HEK293T (cell line): Measurements from ENCODE around the gene TSTD2.
"Not testable (repeated sequence)": the region's sequence is repeated elsewhere in the genome, so short reads cannot be mapped to it uniquely, and the experiment has no call there.

Experiments used
- CTCF ChIA-PET: fragments of 350-600 bp; formaldehyde crosslinking; extraction: SDS; loops from one replicate; lab custom pipeline; 2021; ENCODE audit warnings: antibody characterized with exemption, inconsistent platforms; lab: Yijun Ruan, JAX
- POLR2A ChIA-PET: fragments of 350-600 bp; formaldehyde crosslinking; extraction: SDS; loops from one replicate; lab custom pipeline; 2020; ENCODE audit warnings: antibody characterized with exemption, inconsistent platforms; lab: Yijun Ruan, JAX
- DNase-seq: peaks from one replicate; pipeline ENCODE4 v3.0.0; 2012; ENCODE audit warnings: mixed read lengths; ENCODE audit errors: extremely low spot score
- ARNT ChIP-seq: fragments of 450-650 bp; IDR thresholded peaks from 2 replicates; pipeline ENCODE4 v1.6.1; 2017; ENCODE audit warnings: mild to moderate bottlenecking
- BHLHE40 ChIP-seq: fragments of 450-650 bp; IDR thresholded peaks from 2 replicates; pipeline ENCODE4 v1.6.1; 2016; ENCODE audit warnings: mild to moderate bottlenecking, moderate library complexity, borderline replicate concordance
- CTBP1 ChIP-seq: fragments of 450-650 bp; IDR thresholded peaks from 2 replicates; pipeline ENCODE4 v1.6.1; 2016; ENCODE audit warnings: borderline replicate concordance
- ELF4 ChIP-seq: fragments of 450-650 bp; IDR thresholded peaks from 2 replicates; pipeline ENCODE4 v1.6.1; 2017; ENCODE audit warnings: antibody characterized with exemption
- FOXA1 ChIP-seq: fragments of 450-650 bp; IDR thresholded peaks from 2 replicates; pipeline ENCODE4 v1.6.1; 2016; ENCODE audit warnings: mild to moderate bottlenecking
- FOXK2 ChIP-seq: fragments of 450-650 bp; IDR thresholded peaks from 2 replicates; pipeline ENCODE4 v1.6.1; 2016; ENCODE audit warnings: mild to moderate bottlenecking
- FOXM1 ChIP-seq: fragments of 450-650 bp; IDR thresholded peaks from 2 replicates; pipeline ENCODE4 v1.6.1; 2017; ENCODE audit warnings: mild to moderate bottlenecking, borderline replicate concordance
- HDGF ChIP-seq: fragments of 450-650 bp; IDR thresholded peaks from 2 replicates; pipeline ENCODE4 v1.6.1; 2017; ENCODE audit warnings: antibody characterized with exemption, borderline replicate concordance
- L3MBTL2 ChIP-seq: fragments of 450-650 bp; conservative IDR thresholded peaks from 2 replicates; pipeline ENCODE4 v1.6.1; 2016; ENCODE audit warnings: mild to moderate bottlenecking
- LEF1 ChIP-seq: fragments of 450-650 bp; IDR thresholded peaks from 2 replicates; pipeline ENCODE4 v1.6.1; 2017; ENCODE audit warnings: mild to moderate bottlenecking, borderline replicate concordance
- NFRKB ChIP-seq: fragments of 450-650 bp; IDR thresholded peaks from 2 replicates; pipeline ENCODE4 v1.6.1; 2016; ENCODE audit warnings: mild to moderate bottlenecking, moderate library complexity
- SP1 ChIP-seq: fragments of 450-650 bp; IDR thresholded peaks from 2 replicates; pipeline ENCODE4 v1.6.1; 2017
- SUZ12 ChIP-seq: fragments of 450-650 bp; IDR thresholded peaks from 2 replicates; pipeline ENCODE4 v1.6.1; 2016; ENCODE audit warnings: mild to moderate bottlenecking
- TARDBP ChIP-seq: fragments of 450-650 bp; IDR thresholded peaks from 2 replicates; pipeline ENCODE4 v1.6.1; 2016
- ZNF384 ChIP-seq: fragments of 450-650 bp; IDR thresholded peaks from 2 replicates; pipeline ENCODE4 v1.6.1; 2016
- TF ChIP-seq, protein P1 (sequence below): fragments of 450-650 bp; IDR thresholded peaks from 2 replicates; pipeline ENCODE4 v1.6.1; 2016

The TSTD2 gene

DNA sequence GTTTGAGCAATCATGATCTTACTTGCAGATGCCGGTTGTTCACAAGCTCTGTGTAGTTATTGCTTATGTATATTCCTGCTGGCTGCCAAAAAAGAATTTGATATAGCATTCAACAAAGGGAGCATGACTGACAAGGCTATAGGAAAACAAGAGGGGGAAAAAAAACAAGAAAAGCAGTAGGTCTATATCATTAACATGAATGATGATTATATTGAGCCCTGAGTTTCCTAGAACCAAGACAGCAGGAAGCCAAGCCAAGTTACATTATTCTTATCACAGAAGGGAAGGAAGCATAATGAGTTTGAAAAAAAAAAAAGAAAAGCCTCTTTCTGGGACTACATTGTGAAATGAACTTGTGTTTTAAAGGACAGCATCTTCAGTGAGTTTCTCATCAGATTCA, 41.0 kb downstream of the TSTD2 start:
- DNase-seq: no peak
- CTCF ChIA-PET: no interaction called here
- TF ChIP-seq ZNF384 (no peak), CTBP1 (no peak), LEF1 (no peak), ELF4 (no peak), NFRKB (no peak), FOXK2 (no peak), FOXM1 (no peak), L3MBTL2 (no peak), FOXA1 (no peak), TARDBP (no peak), HDGF (no peak), BHLHE40 (no peak), SUZ12 (no peak), ARNT (no peak), SP1 (no peak)
- TF ChIP-seq, protein P1, sequence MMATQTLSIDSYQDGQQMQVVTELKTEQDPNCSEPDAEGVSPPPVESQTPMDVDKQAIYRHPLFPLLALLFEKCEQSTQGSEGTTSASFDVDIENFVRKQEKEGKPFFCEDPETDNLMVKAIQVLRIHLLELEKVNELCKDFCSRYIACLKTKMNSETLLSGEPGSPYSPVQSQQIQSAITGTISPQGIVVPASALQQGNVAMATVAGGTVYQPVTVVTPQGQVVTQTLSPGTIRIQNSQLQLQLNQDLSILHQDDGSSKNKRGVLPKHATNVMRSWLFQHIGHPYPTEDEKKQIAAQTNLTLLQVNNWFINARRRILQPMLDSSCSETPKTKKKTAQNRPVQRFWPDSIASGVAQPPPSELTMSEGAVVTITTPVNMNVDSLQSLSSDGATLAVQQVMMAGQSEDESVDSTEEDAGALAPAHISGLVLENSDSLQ: no peak
- POLR2A ChIA-PET: no interaction called here

DNA sequence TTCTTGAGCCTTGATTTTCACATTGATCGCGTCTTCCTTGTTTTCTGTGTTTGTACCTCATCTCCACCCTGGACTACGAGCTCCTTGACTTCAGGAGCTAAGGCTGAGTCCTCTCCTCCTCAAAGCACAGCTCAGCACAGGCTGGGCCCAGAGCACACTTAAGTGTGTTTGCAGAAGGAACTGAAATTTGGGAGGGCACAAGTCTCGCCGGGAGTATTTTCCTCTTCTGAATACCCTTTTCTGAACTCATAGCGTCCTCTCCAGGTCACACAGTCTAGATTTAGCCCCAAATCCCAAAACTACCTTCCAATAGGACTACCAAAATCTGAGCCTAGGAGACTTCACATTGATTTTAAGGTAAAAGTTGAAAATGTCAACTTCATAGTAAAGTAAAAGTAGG, 41.6 kb downstream of the TSTD2 start:
- CTCF ChIA-PET: interaction anchor here (0.6 kb wide), 1 partner anchor 18 kb away, joined by 3 read pairs; no protein-coding TSS in a partner anchor
- TF ChIP-seq FOXK2: no peak
- no peak for TF ChIP-seq TARDBP
- TF ChIP-seq, protein P1: no peak
- TF ChIP-seq LEF1: no peak
- no peak for TF ChIP-seq ARNT
- no peak for TF ChIP-seq FOXM1
- no peak for TF ChIP-seq FOXA1
- no peak for TF ChIP-seq ELF4
- no peak for TF ChIP-seq SP1
- TF ChIP-seq L3MBTL2: no peak
- DNase-seq: no peak
- POLR2A ChIA-PET: no interaction called here

DNA sequence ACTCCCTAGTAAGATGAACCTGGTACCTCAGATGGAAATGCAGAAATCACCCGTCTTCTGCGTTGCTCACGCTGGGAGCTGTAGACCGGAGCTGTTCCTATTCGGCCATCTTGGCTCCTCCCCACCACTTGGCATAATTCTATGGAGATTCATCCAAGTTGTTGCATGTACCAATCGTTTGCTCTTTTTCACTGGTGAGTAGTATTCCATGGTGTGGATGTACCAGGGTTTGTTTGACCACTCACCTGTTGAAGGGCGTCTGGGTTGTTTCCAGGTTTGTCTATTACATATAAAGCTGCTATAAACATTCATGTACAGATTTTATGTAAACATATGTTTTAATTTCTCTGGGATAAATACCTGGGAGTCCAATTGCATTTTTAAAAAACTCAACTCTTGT, 46.3 kb downstream of the TSTD2 start:
- POLR2A ChIA-PET, DNase-seq: not testable (repeated sequence)
- CTCF ChIA-PET: interaction anchor here (0.8 kb wide), 1 partner anchor 19 kb away, joined by 3 read pairs; no protein-coding TSS in a partner anchor

DNA sequence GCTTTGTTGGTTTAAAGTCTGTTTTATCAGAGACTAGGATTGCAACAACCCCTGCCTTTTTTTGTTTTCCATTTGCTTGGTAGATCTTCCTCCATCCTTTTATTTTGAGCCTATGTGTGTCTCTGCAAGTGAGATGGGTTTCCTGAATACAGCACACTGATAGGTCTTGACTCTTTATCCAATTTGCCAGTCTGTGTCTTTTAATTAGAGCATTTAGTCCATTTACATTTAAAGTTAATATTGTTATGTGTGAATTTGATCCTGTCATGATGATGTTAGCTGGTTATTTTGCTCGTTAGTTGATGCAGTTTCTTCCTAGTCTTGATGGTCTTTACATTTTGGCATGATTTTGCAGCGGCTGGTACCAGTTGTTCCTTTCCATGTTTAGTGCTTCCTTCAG, 48.4 kb downstream of the TSTD2 start:
- POLR2A ChIA-PET, CTCF ChIA-PET, DNase-seq: not testable (repeated sequence)

DNA sequence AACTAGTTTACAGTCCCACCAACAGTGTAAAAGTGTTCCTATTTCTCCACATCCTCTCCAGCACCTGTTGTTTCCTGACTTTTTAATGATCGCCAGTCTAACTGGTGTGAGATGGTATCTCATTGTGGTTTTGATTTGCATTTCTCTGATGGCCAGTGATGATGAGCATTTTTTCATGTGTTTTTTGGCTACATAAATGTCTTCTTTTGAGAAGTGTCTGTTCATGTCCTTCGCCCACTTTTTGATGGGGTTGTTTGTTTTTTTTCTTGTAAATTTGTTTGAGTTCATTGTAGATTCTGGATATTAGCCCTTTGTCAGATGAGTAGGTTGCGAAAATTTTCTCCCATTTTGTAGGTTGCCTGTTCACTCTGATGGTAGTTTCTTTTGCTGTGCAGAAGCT, 51.6 kb downstream of the TSTD2 start:
- POLR2A ChIA-PET, DNase-seq, CTCF ChIA-PET: not testable (repeated sequence)

DNA sequence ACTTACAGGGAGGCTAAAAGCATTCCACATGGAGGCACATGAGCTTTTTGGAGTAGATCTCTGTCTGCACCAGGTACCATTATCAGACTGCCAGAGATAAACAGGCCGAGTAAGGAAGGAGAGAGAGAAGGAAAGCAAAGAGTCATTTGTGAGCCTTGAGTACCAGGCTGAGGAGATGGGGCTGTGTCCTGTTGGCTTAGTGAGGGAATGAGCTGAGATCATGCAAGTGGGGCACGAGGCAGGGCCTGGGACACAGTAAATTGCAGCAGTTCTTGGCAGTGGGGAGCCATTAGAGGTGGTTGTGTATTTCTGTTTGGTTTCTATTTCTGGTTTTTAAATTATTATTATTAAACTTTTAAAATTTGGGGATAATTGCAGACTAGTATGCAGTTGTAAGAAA, 53.3 kb downstream of the TSTD2 start:
- POLR2A ChIA-PET: no interaction called here
- TF ChIP-seq ELF4: no peak
- TF ChIP-seq, protein P1: no peak
- TF ChIP-seq FOXA1: no peak
- TF ChIP-seq HDGF: no peak
- TF ChIP-seq ZNF384: no peak
- no peak for TF ChIP-seq ARNT
- no peak for TF ChIP-seq FOXK2
- TF ChIP-seq TARDBP: no peak
- no peak for TF ChIP-seq CTBP1
- no peak for TF ChIP-seq L3MBTL2
- TF ChIP-seq BHLHE40: no peak
- no peak for TF ChIP-seq NFRKB
- no peak for DNase-seq
- CTCF ChIA-PET: interaction anchor here (1.5 kb wide), 1 partner anchor 19 kb away, joined by 5 read pairs; no protein-coding TSS in a partner anchor

DNA sequence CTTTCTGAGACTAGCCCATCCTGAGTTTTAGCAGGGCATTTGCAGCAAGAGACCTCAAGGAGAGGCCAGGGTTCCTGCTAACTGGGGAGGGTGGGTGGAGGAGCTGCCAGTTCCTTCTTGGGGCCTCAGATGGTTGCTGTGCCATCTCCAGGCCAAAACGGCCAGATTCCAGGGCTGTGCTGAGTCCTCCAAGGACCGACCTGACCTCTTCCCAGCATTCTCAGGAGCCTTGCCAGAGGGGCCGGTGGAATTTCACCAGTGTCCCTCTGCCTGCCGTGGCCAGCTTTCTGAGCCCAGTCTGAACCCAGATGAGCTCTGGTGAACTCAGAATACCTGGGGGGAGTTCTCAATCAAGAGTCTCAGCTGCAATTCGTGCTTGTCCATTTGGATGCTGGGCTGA, 54.3 kb downstream of the TSTD2 start:
- POLR2A ChIA-PET: no interaction called here
- DNase-seq: no peak
- CTCF ChIA-PET: interaction anchor here (1.5 kb wide), 1 partner anchor 20 kb away, joined by 5 read pairs; no protein-coding TSS in a partner anchor
- TF ChIP-seq CTBP1: no peak
- no peak for TF ChIP-seq L3MBTL2
- TF ChIP-seq FOXM1: no peak
- TF ChIP-seq NFRKB: no peak
- TF ChIP-seq FOXA1: no peak
- no peak for TF ChIP-seq HDGF
- TF ChIP-seq ELF4: no peak
- no peak for TF ChIP-seq SP1
- no peak for TF ChIP-seq ARNT
- no peak for TF ChIP-seq FOXK2
- no peak for TF ChIP-seq TARDBP
- TF ChIP-seq SUZ12: no peak
- TF ChIP-seq LEF1: no peak

DNA sequence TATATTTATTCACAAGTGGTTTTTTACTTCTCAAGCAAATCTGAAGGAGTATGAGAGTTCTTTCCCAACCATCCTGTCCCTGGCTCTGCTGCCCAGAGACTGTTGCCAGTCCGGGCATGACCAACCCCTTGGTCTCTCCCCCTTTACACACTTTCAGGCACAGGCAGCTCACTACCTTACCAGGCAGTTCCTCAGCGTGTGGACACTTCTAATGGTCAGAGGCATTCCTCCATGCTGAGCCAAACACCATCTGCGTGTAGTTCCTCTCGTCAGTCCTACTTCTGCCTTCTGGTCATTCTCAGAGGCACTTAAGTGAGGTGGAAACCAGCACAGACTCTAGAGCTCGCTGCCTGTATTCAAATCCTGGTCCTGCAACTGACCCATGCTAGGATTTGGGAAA, 56.1 kb downstream of the TSTD2 start:
- no peak for TF ChIP-seq FOXA1
- TF ChIP-seq SP1: no peak
- TF ChIP-seq ELF4: no peak
- TF ChIP-seq HDGF: no peak
- TF ChIP-seq CTBP1: no peak
- no peak for TF ChIP-seq L3MBTL2
- no peak for TF ChIP-seq TARDBP
- TF ChIP-seq ARNT: no peak
- TF ChIP-seq, protein P1: no peak
- no peak for TF ChIP-seq FOXK2
- TF ChIP-seq FOXM1: no peak
- no peak for TF ChIP-seq ZNF384
- TF ChIP-seq SUZ12: no peak
- TF ChIP-seq LEF1: no peak
- no peak for TF ChIP-seq BHLHE40
- CTCF ChIA-PET: no interaction called here
- POLR2A ChIA-PET: no interaction called here
- no peak for DNase-seq
